Fibroblast of skin of right quadriceps (primary cell): ENCODE measurements around the gene OR1I1.
A peak's percentile ranks its signal among the peaks of the same experiment; 100 is the strongest.

Experiments used
- DNase-seq: peaks from one replicate; pipeline ENCODE4 v3.0.0-alpha.2; 2013

The OR1I1 gene

GRCh38 chr19:15120135-15121026, 38.4 kb downstream of the OR1I1 start:
- DNase-seq, result no peak

- DNase-seq, result no peak
These were observed 40.5 kb downstream of the OR1I1 start for GRCh38 chr19:15122331-15123030.

GRCh38 chr19:15123031-15123890, 41.2 kb downstream of the OR1I1 start:
- DNase-seq, result no peak

GRCh38 chr19:15123900-15124299, 41.9 kb downstream of the OR1I1 start:
- DNase-seq, result no peak

GRCh38 chr19:15124572-15125231, 42.7 kb downstream of the OR1I1 start:
- DNase-seq, result no peak

- DNase-seq, result peak; percentile 98
These were observed 43.4 kb downstream of the OR1I1 start for GRCh38 chr19:15125232-15126067.

- DNase-seq, result no peak
These were observed 44.3 kb downstream of the OR1I1 start for GRCh38 chr19:15126131-15126910.

- DNase-seq, result no peak
These were observed 46.3 kb downstream of the OR1I1 start for GRCh38 chr19:15128162-15128770.

- no peak for DNase-seq
These were observed 48.0 kb downstream of the OR1I1 start for GRCh38 chr19:15129856-15130585.

- DNase-seq, result peak; percentile 22
These were observed 54.4 kb downstream of the OR1I1 start for GRCh38 chr19:15136234-15136954.

- no peak for DNase-seq
These were observed 55.8 kb downstream of the OR1I1 start for GRCh38 chr19:15137777-15138176.

GRCh38 chr19:15138427-15138826, 56.4 kb downstream of the OR1I1 start:
- peak; percentile 24 for DNase-seq

GRCh38 chr19:15141143-15141542, 59.1 kb downstream of the OR1I1 start:
- no peak for DNase-seq

GRCh38 chr19:15142313-15142712, 60.3 kb downstream of the OR1I1 start:
- no peak for DNase-seq
